HG03469 (cell line): ENCODE data around the gene AKR1A1.
"Not testable (repeated sequence)": the region's sequence is repeated elsewhere in the genome, so short reads cannot be mapped to it uniquely, and the experiment has no call there.

Source experiments
- ATAC-seq: cut with Tn5 transposase; IDR thresholded peaks from one replicate; pipeline ENCODE4 v1.9.1; 2021; ENCODE audit warnings: mild to moderate bottlenecking, moderate library complexity, moderate number of reproducible peaks; ENCODE audit not compliant: unreplicated experiment

The AKR1A1 gene

DNA sequence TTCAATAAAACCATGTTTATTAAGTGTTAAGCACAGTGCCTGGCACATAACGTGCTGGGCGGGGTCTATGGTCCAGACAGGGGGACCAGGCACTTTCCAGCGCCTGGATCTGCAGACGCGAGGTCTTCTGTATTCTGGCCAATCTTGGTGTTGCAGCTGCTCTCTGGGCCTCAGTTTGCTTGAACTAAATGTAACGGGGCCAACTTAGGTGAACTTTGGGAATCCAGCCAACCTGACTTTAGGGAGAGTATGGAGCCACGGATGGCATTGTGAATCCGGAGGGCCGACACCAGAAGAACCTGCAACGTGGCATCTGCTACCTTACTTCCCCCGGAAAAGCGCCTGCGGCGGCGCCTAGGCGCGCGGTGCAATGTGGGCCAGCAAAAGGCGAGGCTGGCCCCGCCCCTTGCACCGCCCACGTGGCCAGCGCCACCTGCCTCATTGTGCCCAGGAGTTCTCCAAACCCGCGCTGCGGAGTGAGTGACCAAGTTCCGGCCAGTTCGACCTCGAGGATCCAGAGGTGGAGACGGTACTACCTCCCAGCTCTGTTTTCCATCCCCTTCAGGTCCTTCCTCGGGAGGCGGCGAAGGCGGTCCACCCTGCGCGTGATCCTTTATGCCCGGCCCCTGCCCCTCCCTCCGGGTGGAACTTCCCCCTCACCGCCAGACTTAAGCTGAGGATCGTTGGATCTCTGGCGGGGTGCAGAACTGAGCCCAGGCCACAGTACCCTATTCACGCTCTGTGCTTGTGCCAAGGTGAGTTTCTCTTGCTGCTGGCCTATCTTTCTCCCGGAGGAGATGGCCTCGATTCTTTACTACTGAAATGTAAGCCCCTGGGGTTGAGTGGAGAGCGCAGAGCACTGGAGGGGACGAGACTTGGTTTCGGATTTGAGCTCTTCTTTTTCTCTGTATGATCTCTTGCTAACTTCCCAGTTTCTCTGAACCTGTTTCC is at the start of gene AKR1A1:
TSS of gene AKR1A1 (plus strand) at position 426 of the 951 bp plus-strand sequence. CDS start 10,969 bp downstream, outside the sequence.
- ATAC-seq, result peak; percentile 63

DNA sequence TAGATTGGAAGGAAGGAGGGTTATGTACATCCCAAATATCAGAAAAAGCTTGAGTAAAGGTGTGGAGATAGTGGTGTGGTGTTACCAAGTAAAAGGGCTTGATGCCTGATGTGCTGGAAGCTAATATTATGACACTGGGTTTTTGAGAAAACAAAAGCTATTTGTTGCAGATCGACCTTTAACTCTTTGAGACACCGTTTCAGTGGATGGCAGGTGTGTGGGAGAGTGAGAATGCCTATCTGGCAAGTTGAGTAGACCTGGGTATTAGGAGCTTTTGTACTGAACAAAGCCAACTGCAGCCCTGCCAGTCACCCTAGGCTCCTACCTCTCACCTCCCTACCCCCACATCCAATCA is 49.1 kb upstream of the AKR1A1 start:
- ATAC-seq, result no peak

DNA sequence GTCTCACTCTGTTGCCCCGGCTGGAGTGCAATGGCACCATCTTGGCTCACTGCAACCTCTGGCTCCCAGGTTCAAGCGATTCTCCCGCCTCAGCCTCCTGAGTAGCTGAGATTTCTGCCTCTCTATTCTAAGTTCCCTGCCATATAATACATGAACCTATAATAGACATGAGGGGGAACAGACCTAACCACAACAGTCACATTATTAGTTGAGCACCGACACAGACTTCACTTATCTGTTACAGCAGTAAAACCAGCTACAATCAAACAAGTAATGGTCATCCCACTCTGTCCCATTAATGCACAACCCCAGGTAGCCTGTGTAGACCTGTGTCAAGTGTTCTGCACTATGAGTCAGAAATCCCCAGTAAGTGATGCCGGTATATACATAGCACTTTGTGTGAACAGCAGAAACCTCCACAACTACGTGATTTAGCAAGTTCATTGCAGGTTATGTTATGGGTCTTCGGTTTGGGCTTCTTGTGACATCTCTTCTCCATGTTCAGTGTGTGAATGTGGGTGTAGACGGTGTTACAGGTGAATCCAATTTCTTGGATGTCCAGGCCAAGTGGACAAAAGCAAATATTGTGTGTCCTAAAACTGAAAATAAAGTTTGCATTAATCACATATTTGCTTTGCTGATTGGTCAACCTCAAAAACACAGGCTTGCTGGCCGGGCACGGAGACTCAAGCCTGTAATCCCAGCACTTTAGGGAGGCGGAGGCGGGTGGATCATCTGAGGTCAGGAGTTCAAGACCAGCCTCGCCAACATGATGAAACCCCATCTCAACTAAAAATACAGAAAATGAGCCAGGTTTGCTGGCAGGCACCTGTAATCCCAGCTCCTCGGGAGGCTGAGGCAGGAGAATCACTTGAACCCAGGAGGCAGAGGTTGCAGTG is 46.9 kb upstream of the AKR1A1 start:
- no peak for ATAC-seq

DNA sequence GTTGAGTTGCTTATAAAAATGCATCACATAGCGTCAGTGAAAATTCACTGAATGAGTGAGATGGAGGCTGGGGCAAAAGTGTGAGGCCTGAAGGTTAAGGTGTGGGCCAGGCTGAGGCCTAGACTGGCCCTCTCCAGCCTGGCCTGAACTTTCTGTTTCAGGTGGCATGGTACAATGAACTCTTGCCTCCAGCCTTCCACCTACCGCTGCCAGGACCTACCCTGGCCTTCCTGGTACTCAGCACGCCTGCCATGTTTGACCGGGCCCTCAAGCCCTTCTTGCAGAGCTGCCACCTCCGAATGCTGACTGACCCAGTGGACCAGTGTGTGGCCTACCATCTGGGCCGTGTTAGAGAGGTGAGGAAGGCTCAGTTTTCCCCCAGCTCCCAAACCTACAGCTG is 43.4 kb upstream of the AKR1A1 start:
- no peak for ATAC-seq

DNA sequence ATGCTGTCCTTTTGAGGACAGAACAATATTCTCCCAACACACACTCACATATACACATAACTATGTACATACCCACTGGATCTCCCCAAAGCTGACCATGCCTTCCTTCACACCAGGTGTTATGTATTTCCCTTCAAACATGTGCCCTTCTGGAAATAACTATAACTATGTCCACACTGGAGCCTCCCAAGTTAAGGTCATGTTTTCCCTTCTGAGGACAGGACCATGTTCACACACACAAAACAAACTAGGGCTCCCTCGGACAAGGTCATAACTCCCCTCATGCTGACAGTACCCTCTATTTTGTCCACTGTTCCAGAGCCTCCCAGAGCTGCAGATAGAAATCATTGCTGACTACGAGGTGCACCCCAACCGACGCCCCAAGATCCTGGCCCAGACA is 42.7 kb upstream of the AKR1A1 start:
- no peak for ATAC-seq

DNA sequence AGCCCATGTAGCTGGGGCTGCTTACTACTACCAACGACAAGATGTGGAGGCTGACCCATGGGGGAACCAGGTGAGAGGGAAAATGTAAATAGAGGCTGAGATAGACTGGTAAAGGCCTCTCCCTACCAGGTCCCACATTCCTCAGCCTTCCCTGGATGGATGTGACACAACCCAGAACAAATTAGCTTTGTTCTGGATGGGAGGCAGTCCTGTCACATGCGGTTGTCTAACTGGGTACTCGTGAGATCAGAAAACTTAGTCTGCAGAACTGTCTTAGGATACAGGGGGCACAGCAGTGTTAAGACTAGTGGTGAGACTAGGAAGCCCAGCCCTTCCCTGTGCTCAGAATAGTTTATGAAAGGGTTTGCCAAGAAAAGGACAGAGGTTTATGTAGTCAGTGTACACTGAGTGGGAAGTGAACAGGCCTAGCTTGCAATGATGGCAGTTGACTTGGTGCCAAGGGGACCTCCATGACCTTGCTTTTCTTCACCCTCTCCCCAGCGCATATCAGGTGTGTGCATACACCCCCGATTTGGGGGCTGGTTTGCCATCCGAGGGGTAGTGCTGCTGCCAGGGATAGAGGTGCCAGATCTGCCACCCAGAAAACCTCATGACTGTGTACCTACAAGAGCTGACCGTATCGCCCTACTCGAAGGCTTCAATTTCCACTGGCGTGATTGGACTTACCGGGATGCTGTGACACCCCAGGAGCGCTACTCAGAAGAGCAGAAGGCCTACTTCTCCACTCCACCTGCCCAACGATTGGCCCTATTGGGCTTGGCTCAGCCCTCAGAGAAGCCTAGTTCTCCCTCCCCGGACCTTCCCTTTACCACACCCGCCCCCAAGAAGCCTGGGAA is 42.1 kb upstream of the AKR1A1 start:
- no peak for ATAC-seq

DNA sequence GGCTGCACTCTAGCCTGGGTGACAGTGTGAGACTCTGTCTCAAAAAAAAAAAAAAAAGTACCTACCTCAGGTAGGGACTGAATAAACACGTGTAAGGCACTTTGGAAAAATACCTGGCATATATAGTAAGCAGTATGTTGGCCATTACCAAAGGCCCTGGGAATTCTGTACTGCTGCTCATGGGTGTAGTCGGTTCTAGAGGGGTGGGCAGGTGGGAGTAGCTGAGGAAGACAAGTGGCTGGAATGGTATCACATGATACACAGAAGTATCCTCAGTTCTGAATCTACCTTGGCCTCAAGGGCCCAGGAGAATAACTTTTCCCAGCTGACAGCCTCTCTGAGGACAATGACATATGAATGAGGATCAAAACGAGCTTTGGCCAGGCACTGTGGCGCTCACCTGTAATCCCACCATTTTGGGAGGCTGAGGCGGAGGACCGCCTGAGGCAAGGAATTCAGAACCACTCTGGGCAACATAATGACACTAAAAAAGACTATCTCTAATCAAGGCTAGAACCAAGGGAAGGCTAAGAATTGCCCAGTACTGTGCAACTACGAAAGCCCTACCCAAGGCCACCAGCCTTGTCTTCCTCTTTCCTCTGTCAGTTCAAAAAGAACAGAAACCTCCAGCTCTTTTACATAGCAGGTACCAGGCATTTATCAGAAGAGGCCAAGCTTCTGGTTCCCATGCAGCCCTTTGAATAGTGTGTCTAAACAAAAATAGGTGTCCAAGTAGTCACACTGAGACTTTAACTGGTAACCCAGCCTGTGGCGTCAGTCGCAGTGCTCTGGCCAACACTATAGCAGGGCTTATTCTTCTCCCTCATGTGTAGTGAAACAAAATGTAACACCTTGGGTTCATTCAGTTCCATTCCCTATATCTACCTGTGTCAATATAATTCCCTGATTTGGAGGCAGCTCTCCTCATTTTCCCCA is 40.3 kb upstream of the AKR1A1 start:
- ATAC-seq, result no peak

DNA sequence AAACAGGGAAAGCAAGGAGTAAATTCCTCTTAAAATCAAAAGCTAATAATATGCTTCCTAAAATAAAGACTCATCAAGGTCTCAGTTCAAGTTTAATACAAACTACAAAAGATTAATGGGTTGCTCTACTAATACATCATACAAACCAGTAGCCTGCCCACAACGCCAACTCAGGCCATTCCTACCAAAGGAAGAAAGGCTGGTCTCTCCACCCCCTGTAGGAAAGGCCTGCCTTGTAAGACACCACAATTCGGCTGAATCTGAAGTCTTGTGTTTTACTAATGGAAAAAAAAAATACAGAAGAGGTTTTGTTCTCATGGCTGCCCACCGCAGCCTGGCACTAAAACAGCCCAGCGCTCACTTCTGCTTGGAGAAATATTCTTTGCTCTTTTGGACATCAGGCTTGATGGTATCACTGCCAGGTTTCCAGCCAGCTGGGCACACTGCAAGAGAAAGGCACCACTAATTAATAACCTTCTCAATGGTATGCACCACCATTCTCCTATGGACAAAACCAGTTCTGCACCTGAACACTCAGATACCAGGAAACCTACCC is 39.6 kb upstream of the AKR1A1 start:
- no peak for ATAC-seq

DNA sequence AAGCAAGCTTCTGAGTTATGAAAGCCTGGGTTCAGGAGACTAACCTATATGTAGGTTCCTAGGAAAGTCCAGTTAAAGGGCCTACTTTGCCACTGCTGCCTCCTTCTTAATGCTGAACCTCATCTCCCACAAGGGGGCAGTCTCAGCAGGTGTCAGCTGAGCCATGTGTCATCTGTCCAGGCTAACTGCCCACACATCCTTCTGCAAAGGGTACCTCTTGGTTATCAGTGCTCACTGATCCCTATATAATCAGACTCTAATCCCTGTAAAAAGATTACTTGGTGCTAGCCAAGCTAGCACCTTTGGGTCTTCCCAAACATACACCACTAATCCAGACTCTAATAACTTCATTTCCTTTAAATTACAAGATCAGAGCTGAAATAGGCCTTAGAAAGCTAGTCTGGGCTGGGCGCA is 38.0 kb upstream of the AKR1A1 start:
- ATAC-seq, result no peak

DNA sequence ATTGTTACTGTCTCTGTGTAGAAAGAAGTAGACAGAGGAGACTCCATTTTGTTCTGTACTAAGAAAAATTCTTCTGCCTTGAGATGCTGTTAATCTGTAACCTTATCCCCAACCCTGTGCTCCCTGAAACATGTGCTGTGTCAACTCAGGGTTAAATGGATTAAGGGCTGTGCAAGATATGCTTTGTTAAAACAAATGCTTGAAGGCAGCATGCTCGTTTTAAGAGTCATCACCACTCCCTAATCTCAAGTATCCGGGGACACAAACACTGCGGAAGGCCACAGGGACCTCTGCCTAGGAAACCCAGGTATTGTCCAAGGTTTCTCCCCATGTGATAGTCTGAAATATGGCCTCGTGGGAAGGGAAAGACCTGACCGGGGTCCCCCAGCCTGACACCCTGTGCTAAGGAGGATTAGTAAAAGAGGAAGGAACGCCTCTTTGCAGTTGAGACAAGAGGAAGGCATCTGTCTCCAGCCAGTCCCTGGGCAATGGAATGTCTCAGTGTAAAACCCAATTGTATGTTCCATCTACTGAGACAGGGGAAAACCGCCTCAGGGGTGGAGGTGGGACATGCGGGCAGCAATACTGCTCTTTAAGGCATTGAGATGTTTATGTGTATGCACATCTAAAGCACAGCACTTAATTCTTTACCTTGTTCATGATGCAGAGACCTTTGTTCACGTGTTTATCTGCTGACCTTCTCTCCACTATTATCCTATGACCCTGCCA is 36.9 kb upstream of the AKR1A1 start:
- not testable (repeated sequence) for ATAC-seq

DNA sequence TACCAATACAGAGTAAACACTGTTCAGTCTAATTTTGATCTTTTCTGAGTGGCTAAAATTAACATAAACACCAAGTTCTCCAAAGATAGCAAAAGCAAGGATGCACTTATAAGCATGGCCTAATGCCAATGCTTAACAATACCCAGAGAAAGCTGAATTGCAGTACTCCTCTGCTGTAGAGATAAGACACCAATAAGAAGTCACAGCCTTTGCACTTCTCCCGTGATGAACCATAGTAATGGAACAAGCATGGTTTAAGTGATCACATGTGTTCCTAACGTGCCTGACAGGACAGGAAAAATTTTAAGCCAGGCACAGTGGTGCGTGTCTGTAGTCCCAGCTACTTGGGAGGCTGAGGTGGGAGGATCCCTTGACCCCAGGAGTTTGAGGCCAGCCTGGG is 34.6 kb upstream of the AKR1A1 start:
- ATAC-seq, result no peak

DNA sequence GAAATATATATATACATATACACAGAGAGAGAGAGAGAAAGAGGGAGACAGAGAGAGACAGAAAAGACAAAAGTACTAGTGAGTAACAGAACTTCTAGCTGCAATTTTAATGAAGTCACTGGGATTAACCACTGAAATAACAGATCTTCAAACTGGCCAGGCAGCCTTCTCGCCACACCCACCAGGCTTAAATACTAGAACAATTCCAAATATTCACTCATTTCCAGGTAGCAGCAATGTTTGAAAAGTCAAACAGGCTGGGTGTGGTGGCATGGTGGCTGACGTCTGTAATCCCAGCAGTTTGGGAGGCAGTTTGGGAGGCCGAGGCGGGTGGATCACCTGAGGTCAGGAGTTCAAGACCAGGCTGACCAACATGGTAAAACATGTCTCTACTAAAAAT is 34.2 kb upstream of the AKR1A1 start:
- no peak for ATAC-seq

DNA sequence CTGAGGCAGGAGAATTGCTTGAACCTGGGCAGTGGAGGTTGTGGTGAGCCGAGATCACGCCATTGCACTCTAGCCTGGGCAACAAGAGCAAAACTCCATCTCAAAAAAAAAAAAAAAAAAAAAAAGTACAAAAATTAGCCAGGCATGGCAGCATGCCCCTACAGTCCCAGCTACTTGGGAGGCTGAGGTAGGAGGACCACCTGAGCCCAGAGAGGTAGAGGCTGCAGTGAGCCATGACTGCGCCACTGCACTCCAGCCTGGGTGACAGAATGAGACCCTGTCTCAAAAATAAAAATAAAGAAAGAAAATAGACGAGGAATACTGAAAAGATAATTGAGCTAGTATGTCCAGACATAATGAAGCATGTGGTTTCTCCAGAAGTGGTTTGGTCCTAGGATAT is 32.3 kb upstream of the AKR1A1 start:
- not testable (repeated sequence) for ATAC-seq

DNA sequence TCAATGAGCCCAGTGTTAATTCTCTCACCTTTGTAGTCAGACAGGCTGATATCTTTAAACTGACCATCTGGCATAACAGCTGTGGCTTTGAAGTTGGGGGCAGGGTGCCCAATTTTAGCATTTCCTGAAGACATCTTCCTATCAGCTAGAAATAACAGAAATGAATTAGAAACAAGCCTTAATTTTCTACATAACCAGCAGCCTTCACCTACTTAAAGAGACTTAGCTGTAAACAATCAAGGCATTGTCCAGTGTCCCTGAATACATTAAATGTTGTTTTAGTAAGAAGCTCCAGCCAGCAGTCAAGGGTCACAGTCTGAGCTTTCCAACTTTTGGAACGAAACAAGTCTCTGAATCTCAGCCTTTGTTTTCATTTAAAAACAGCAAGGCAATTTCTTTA is 31.7 kb upstream of the AKR1A1 start:
- ATAC-seq, result no peak

DNA sequence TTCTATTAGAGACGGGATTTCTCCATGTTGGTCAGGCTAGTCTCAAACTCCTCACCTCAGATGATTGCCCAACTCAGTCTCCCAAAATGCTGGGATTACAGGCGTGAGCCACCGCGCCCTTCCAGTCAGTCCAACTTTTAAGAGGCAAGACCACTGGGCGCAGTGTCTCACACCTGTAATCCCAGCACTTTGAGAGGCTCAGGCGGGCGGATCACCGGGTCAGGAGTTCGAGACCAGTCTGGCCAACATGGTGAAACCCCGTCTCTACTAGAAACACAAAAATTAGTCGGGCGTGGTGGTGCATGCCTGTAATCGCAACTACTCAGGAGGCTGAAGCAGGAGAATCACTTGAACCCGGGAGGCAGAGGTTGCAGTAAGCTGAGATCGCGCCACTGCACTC is 30.9 kb upstream of the AKR1A1 start:
- not testable (repeated sequence) for ATAC-seq

DNA sequence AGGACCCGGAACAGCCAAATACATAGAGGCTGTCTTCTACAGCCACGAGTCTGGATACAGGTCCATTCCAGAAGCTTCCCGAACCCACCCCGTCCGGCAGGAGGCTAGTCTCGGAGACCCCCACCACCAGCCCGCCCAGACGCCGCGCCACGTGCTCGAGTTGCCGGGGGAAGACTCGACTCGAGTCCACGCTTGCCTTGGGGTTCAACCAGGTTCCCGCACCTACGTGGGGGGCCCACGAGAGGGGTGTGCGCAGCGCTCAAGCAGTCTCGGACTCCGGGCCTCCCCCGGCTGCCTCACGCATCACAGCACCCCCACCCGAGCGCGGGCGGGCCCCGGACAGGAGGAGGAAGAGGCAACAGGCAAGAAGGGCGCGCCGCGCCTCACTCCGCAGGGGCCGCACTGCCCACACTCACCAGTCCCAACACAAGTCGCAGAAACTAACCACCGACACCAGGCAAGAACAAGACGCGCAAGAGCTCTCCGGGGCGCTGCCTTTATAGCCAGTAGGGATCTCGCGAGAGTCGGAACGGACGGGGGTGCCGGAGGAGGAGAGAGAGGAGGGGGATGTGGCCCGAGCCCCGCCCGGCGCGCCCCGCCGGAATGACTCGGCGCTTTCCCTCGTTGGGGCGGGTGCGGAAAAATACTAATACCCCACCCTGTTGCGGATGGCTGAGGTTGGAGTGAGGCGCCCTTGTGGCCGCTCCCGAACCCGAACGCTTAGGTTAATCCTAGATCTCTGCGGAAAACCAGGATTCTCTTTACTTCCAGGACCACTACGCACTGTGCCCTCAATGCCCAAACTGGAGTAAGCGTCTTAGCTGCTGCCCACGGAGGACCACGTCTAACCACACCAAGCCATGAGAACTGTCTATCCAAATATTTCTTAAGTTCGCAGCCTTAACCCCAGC is 29.0 kb upstream of the AKR1A1 start, which contains the start of gene PRDX1:
TSS of gene PRDX1 (minus strand) at position 472 of the 911 bp plus-strand sequence. CDS start 2,841 bp downstream, outside the sequence.
- peak; percentile 61 for ATAC-seq

DNA sequence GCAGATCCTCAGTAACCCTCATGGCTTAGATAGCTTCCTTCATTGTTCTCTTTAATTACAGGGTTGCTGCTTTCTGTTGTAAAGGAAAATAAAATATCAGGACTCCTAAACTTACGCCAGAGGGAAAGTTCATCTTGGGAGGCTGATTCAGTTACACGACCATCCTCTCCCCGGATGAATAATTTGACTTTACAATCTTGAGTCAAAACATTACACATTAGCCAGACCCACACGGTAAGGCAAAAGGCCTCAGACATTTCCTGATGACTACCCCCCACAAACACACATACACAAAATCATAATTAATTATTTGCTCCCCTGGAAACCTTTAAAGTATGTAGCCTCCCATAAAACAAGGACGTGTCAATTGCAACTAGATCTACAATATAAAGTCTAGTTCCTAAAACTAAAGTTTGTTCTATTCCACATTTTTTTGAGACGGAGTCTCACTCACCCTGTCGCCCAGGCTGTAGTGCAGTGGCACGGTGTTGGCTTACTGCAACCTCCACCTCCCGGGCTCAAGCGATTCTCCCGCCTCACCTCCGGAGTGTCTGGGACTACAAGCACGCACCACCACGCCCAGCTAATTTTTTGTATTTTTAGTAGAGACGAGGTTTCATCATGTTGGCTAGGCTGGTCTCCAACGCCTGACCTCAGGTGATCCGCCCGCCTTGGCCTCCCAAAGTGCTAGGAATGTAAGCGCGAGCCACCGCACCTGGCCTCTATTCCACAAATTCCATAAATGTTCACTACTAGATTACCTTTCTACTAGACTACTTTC is 28.1 kb upstream of the AKR1A1 start:
- no peak for ATAC-seq
